Esophagus muscularis mucosa (tissue), 3 donors: ENCODE results near the gene FAM47E.

Source experiments
- POLR2A ChIP-seq: fragments of 450-650 bp; IDR thresholded peaks from one replicate; pipeline ENCODE4 v1.6.1; 2017; ENCODE audit warnings: antibody characterized with exemption, moderate library complexity, mild to moderate bottlenecking, low read depth
- TF ChIP-seq, protein P1 (sequence below), 3 experiments: fragments of 200-600 bp in 2 of 3; fragments of 450-650 bp in 1 of 3; sonication (generic) in 2 of 3; IDR thresholded peaks; one replicate each; pipeline ENCODE4 v1.5.1; 2017 to 2019; ENCODE audit warnings: antibody characterized with exemption in 3 of 3, mild to moderate bottlenecking in 2 of 3, moderate library complexity in 1 of 3

DNA sequence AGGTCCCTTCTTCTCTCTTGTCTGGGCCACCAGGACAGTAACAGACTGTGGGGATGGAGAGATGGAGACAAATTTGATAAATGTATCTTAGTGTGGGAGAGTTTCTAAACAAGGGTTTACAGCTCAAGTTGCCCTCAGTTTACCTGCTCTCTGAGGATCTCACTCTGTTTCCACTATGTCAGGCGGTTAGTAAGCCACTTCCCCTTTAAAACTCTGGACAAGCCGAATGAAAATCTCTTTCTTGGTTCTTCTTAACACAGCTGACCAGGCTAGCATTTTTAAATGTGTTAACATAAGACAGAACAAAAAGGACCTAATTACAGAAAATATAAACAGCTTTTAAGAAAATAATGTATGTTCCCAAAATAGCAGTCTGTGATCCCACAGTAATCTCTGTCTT lies 35.0 kb upstream of the FAM47E start:
- TF ChIP-seq POLR2A, result no peak
- TF ChIP-seq, protein P1, sequence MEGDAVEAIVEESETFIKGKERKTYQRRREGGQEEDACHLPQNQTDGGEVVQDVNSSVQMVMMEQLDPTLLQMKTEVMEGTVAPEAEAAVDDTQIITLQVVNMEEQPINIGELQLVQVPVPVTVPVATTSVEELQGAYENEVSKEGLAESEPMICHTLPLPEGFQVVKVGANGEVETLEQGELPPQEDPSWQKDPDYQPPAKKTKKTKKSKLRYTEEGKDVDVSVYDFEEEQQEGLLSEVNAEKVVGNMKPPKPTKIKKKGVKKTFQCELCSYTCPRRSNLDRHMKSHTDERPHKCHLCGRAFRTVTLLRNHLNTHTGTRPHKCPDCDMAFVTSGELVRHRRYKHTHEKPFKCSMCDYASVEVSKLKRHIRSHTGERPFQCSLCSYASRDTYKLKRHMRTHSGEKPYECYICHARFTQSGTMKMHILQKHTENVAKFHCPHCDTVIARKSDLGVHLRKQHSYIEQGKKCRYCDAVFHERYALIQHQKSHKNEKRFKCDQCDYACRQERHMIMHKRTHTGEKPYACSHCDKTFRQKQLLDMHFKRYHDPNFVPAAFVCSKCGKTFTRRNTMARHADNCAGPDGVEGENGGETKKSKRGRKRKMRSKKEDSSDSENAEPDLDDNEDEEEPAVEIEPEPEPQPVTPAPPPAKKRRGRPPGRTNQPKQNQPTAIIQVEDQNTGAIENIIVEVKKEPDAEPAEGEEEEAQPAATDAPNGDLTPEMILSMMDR (IDR thresholded peaks at IDR 0.05), result no peak
